Activated CD4-positive, alpha-beta T cell treated with anti-CD3 and anti-CD28 coated beads for 36 hours (primary cell): ENCODE results near the gene CTNNA2. TPM values are rescaled to one million over a fixed set of nuclear protein-coding genes. Genes with fewer than 3 reads are reported as not detected.
"Not testable (repeated sequence)": the region's sequence is repeated elsewhere in the genome, so short reads cannot be mapped to it uniquely, and the experiment has no call there.

Experiments used
- ATAC-seq: fragments of 200-7000 bp; cut with Tn5 transposase; one replicate; pipeline ENCODE4 v1.10.0; 2021; ENCODE audit warnings: mild to moderate bottlenecking, moderate library complexity
- CTCF ChIA-PET: fragments of 350-600 bp; sonication (Branson Sonifier 250); formaldehyde crosslinking; loops from one replicate; lab custom pipeline; 2021; ENCODE audit warnings: antibody characterized with exemption; lab: Charles Lee
- POLR2A ChIA-PET: fragments of 350-600 bp; sonication (Branson Sonifier 250); formaldehyde crosslinking; loops from one replicate; lab custom pipeline; 2021; ENCODE audit warnings: antibody characterized with exemption, inconsistent platforms; lab: Charles Lee
- DNase-seq: peaks from one replicate; pipeline ENCODE4 v3.0.0-alpha.2; 2020
- H3K27ac Mint-ChIP-seq: one replicate; pipeline ENCODE4 v1.8.0; 2021; ENCODE audit warnings: mixed read lengths
- H3K27me3 Mint-ChIP-seq: one replicate; pipeline ENCODE4 v1.8.0; 2021; ENCODE audit warnings: mixed read lengths
- H3K36me3 Mint-ChIP-seq: one replicate; pipeline ENCODE4 v1.8.0; 2021; ENCODE audit warnings: low read depth, mixed read lengths
- H3K4me1 Mint-ChIP-seq: one replicate; pipeline ENCODE4 v1.8.0; 2021; ENCODE audit warnings: mixed read lengths
- H3K4me3 Mint-ChIP-seq: one replicate; pipeline ENCODE4 v1.8.0; 2021; ENCODE audit warnings: mild to moderate bottlenecking, moderate library complexity, mixed read lengths
- H3K9me3 Mint-ChIP-seq: one replicate; pipeline ENCODE4 v1.8.0; 2021; ENCODE audit warnings: low read depth, mixed read lengths
- intact Hi-C, 2 experiments: fragments of 100-400 bp; cut with DNase I in 1 of 2; cut with micrococcal nuclease in 1 of 2; formaldehyde crosslinking; loops; one replicate each; pipeline versions ENCODE4 v1.14.2 to v1.15.1; 2022 to 2024; cut with DNase I, micrococcal nuclease
- total RNA-seq, 2 experiments: library from RNA; stranded (reverse); gene quantifications; one replicate each; pipeline ENCODE4 v1.2.3, GENCODE V29; 2021

The CTNNA2 gene
- total RNA-seq, 2 experiments from 2014 or later, result not detected

- CTCF ChIA-PET, result interaction anchor here (1.0 to 1.3 kb wide), 2 partner anchors 13 to 16 kb away, joined by 3 read pairs; no protein-coding TSS in a partner anchor
- intact Hi-C loops, result no loop called here
- POLR2A ChIA-PET, result no interaction called here
- no peaks in the 10 kb centered on the region for H3K9me3 Mint-ChIP-seq
- no peak for ATAC-seq
- H3K36me3 Mint-ChIP-seq, result no peaks in the 10 kb centered on the region
- peaks cover 6% of the 10 kb centered on the region for H3K27me3 Mint-ChIP-seq
- no peak for DNase-seq
- no peak overlapping the region for H3K27ac Mint-ChIP-seq
- no peaks in the 10 kb centered on the region for H3K4me1 Mint-ChIP-seq
- no peak overlapping the region for H3K4me3 Mint-ChIP-seq
Observed at GRCh38 chr2:80074321-80075070, 561.6 kb downstream of the CTNNA2 start.

DNA sequence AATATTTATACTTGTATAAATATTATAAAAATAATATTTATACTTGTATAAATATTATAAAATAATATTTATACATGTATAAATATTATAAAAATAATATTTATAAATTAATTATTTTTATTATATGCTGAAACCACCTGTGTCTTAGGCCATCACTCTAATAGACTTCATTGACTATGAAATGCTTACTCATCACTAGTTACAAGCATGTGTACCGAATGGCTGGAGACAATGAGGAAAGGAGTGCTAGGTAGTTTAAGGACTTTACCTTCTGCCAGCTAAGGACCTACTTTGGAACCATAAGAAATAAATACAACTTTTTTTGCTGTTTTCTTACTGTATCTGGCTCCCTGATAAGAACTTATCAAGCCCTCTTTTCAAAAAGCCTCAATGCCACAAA lies 562.9 kb downstream of the CTNNA2 start:
- H3K27me3 Mint-ChIP-seq, result peaks cover 9% of the 10 kb centered on the region
- intact Hi-C loops, result no loop called here
- CTCF ChIA-PET, result interaction anchor here (0.6 kb wide), 1 partner anchor 689 kb away, joined by 3 read pairs; no protein-coding TSS in a partner anchor

DNA sequence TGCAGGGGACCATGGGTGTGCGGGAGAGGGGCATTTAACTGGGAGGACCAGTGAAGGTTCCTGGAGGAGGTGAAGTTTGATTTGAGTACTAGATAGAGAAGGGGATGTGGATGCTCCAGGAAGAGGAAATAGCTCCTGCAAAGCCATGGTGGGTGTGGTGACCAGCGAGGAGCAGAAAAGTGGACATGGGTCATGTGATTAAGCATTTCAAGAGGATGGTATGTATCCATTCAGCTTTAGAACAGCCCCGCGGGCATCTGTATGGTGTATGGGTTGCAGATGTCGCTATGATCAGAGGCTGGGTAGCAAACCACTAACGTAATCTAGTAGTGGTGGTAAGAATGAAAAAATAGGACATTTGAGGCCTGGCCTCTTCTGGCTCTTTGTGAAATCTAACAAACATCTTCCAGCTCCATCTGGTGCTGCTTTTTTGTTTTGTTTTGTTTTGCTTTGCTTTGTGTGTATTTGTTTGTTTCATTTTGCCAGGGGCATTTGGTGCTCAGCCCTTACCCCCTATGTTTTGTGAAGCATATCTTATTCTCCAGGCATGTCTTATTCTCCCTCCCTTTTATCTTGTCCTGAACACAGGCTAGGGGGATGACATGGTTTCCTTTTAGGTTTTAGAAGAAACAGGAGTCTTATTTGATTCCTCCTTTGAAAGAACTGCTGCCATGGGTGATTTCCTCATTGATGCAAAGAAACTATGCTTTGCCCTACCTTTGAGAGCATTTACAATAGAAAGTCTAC lies 565.6 kb downstream of the CTNNA2 start:
- intact Hi-C loops, result no loop called here
- Mint-ChIP-seq H3K36me3 (no peaks in the 10 kb centered on the region), H3K4me1 (no peaks in the 10 kb centered on the region), H3K27me3 (peaks cover 8% of the 10 kb centered on the region), H3K27ac (no peak overlapping the region), H3K9me3 (no peaks in the 10 kb centered on the region), H3K4me3 (no peak overlapping the region)
- DNase-seq, result no peak
- ATAC-seq, result no peak
- POLR2A ChIA-PET, result no interaction called here
- CTCF ChIA-PET, result interaction anchor here (0.7 kb wide), 1 partner anchor 34 kb away, joined by 3 read pairs; no protein-coding TSS in a partner anchor

More for the DNA sequence above, 562.9 kb downstream of the CTNNA2 start:
- Mint-ChIP-seq H3K4me1 (no peaks in the 10 kb centered on the region), H3K36me3 (no peaks in the 10 kb centered on the region), H3K9me3 (no peaks in the 10 kb centered on the region), H3K4me3 (no peak overlapping the region), H3K27ac (no peak overlapping the region)
- POLR2A ChIA-PET, result no interaction called here
- DNase-seq (no peak), ATAC-seq (no peak)

DNA sequence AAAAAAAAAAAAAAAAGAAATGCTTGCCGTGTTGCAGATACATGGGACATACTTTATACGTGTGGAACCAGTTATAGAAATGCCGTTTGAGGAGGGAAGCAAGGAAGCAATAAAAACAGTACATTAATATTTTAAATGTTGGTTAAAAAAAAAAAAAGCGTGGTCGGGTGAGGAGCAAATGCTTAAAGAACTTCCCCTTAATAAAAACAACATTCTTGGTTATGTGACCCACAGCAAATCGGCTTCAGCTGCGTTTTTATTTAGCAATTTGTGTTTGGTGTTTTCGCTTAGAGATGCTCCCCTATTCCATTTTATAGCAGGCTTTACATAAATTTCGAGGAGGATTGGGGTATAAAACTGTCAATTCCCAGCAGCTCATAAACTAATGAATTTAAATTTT lies 568.1 kb downstream of the CTNNA2 start:
- intact Hi-C loops, result no loop called here
- CTCF ChIA-PET, result interaction anchor here (0.6 kb wide), 1 partner anchor 1438 kb away, joined by 3 read pairs; no protein-coding TSS in a partner anchor
- H3K27me3 Mint-ChIP-seq, result peaks cover 5% of the 10 kb centered on the region
- no peaks in the 10 kb centered on the region for H3K4me1 Mint-ChIP-seq
- POLR2A ChIA-PET, result no interaction called here
- no peak for ATAC-seq
- no peaks in the 10 kb centered on the region for H3K36me3 Mint-ChIP-seq
- no peak for DNase-seq
- H3K4me3 Mint-ChIP-seq, result no peak overlapping the region
- H3K27ac Mint-ChIP-seq, result no peak overlapping the region
- H3K9me3 Mint-ChIP-seq, result no peaks in the 10 kb centered on the region

- no peaks in the 10 kb centered on the region for H3K36me3 Mint-ChIP-seq
- H3K27me3 Mint-ChIP-seq, result no peaks in the 10 kb centered on the region
- no peak for DNase-seq
- no peak for ATAC-seq
- ChIA-PET POLR2A (no interaction called here), CTCF (no interaction called here)
- no peak overlapping the region for H3K27ac Mint-ChIP-seq
- intact Hi-C loops, result no loop called here
- no peaks in the 10 kb centered on the region for H3K9me3 Mint-ChIP-seq
- H3K4me1 Mint-ChIP-seq, result no peaks in the 10 kb centered on the region
- H3K4me3 Mint-ChIP-seq, result no peak overlapping the region
Observed at GRCh38 chr2:80086831-80087230, 574.0 kb downstream of the CTNNA2 start.

DNA sequence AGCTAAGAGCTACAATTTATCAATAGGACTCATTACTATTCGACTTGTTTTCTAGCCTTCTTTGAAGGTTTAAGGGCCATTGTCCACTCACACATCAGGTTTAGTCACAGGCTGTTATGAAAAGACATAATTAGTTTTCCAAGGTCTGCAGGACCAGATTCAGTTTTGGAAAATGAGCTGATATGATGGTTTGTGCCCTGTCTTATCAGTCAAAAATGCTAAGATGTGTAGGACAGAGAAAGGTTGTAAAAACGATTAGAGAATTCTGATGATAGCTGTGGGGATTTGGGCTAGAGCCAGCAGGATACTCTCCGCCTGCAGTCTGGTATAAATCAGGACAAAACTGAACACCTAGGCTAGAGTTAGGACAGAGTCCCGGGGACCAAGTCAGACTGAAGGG lies 578.4 kb downstream of the CTNNA2 start:
- intact Hi-C loops, result no loop called here
- no peak overlapping the region for H3K4me3 Mint-ChIP-seq
- no peaks in the 10 kb centered on the region for H3K9me3 Mint-ChIP-seq
- H3K27ac Mint-ChIP-seq, result no peak overlapping the region
- DNase-seq, result no peak
- ChIA-PET CTCF (no interaction called here), POLR2A (no interaction called here)
- H3K36me3 Mint-ChIP-seq, result no peaks in the 10 kb centered on the region
- H3K27me3 Mint-ChIP-seq, result no peaks in the 10 kb centered on the region
- H3K4me1 Mint-ChIP-seq, result no peaks in the 10 kb centered on the region
- ATAC-seq, result no peak

GRCh38 chr2:80092474-80092873 lies 579.6 kb downstream of the CTNNA2 start:
- no peak overlapping the region for H3K27ac Mint-ChIP-seq
- POLR2A ChIA-PET, result no interaction called here
- no peaks in the 10 kb centered on the region for H3K4me1 Mint-ChIP-seq
- DNase-seq (no peak), ATAC-seq (no peak)
- H3K36me3 Mint-ChIP-seq, result no peaks in the 10 kb centered on the region
- intact Hi-C loops, result no loop called here
- no peaks in the 10 kb centered on the region for H3K27me3 Mint-ChIP-seq
- CTCF ChIA-PET, result no interaction called here
- no peaks in the 10 kb centered on the region for H3K9me3 Mint-ChIP-seq
- no peak overlapping the region for H3K4me3 Mint-ChIP-seq

- H3K27ac Mint-ChIP-seq, DNase-seq, ATAC-seq, CTCF ChIA-PET, H3K36me3 Mint-ChIP-seq, intact Hi-C loops, POLR2A ChIA-PET, H3K4me1 Mint-ChIP-seq, H3K9me3 Mint-ChIP-seq, H3K4me3 Mint-ChIP-seq, H3K27me3 Mint-ChIP-seq: not testable (repeated sequence)
Observed at GRCh38 chr2:80098503-80098902, 585.7 kb downstream of the CTNNA2 start.

DNA sequence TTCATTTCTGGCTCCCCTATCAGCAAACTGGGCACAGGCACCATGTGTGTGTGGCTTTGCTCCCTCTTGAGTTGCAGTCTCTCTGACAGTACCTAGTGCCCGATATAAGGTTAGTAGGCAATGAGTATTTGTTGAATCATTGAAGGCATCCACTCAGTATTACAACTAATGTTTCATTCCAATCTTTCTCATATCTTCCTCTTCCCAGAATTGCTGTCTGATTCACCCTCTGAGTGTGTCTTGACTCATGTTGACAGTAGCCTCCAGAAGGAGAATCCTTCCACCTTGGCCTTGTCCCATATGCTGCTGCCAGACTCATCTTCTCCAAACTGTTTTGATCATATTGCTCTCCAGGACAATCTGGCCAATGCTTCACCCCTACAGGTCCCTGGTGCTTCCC lies 589.2 kb downstream of the CTNNA2 start:
- CTCF ChIA-PET, result no interaction called here
- intact Hi-C loops, result no loop called here
- DNase-seq (no peak), ATAC-seq (no peak)
- H3K27me3 Mint-ChIP-seq, result no peaks in the 10 kb centered on the region
- peaks cover 8% of the 10 kb centered on the region for H3K9me3 Mint-ChIP-seq
- no peaks in the 10 kb centered on the region for H3K4me1 Mint-ChIP-seq
- no peaks in the 10 kb centered on the region for H3K36me3 Mint-ChIP-seq
- POLR2A ChIA-PET, result no interaction called here
- no peak overlapping the region for H3K27ac Mint-ChIP-seq
- no peak overlapping the region for H3K4me3 Mint-ChIP-seq

DNA sequence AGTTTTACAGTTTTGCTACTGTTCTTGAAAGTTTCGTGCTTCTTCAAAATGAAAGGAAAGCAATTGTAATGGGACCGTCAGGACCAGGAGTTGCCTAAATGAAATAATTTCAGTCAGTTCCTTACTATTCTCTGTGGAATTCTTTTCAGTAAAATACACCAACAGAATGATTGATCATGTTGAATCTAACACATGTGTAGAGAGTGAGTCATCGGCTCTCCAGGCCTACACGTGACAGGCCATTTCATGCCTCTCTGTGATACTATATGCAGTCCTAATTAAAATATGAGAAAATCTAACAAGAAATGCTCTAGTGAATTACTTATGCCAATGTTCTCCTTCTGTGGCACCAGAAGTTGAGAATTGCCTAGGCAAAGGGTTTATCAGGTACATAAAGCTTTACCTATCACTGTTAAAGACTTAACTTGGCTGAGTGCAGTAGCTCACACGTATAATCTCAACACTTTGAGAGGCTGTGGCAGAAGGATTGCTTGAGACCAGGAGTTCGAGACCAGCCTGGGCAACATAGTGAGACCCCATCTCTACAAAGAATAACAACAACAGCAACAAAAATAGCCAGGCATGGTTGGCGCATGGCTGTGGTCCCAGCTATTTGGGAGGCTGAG lies 592.3 kb downstream of the CTNNA2 start:
- Mint-ChIP-seq H3K27me3 (no peaks in the 10 kb centered on the region), H3K27ac (no peak overlapping the region), H3K9me3 (peaks cover 12% of the 10 kb centered on the region), H3K4me1 (no peaks in the 10 kb centered on the region), H3K4me3 (no peak overlapping the region), H3K36me3 (no peaks in the 10 kb centered on the region)
- ATAC-seq, result no peak
- ChIA-PET CTCF (no interaction called here), POLR2A (no interaction called here)
- intact Hi-C loops, result no loop called here
- no peak for DNase-seq

DNA sequence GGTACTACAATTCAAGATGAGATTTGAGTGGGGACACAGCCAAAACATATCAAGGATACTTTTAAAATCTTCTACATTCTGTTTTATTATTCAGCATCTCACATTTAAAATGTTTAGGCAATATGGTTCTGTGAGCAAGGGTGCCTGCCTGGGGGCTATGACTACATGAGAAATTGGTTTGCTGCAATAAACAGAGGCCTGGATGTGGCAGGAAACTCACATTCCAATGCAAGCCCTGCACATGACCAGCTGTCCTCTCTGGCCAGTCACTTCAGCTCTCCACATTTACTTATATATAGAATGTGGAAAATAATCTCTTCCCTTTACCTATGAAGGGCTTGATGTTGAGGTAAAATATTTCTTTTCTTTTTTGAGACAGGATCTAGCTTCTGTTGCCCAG lies 598.3 kb downstream of the CTNNA2 start:
- H3K9me3 Mint-ChIP-seq, result peaks cover 10% of the 10 kb centered on the region
- H3K4me3 Mint-ChIP-seq, result no peak overlapping the region
- no peaks in the 10 kb centered on the region for H3K36me3 Mint-ChIP-seq
- intact Hi-C loops, result no loop called here
- ATAC-seq (no peak), DNase-seq (no peak)
- ChIA-PET CTCF (no interaction called here), POLR2A (no interaction called here)
- no peaks in the 10 kb centered on the region for H3K27me3 Mint-ChIP-seq
- no peak overlapping the region for H3K27ac Mint-ChIP-seq
- H3K4me1 Mint-ChIP-seq, result no peaks in the 10 kb centered on the region
